HuH-7 (cell line): Measurements from ENCODE around the gene MPV17L2.
"Not testable (repeated sequence)": the region's sequence is repeated elsewhere in the genome, so short reads cannot be mapped to it uniquely, and the experiment has no call there.

ENCODE experiments used
- DNase-seq: peaks from one replicate; pipeline ENCODE4 v3.0.0; 2011; ENCODE audit warnings: low spot score

MPV17L2 gene

GRCh38 chr19:18193388-18194180 lies 566 bp downstream of the MPV17L2 start:
- no peak for DNase-seq

GRCh38 chr19:18194181-18194530 lies 1.1 kb downstream of the MPV17L2 start:
- no peak for DNase-seq

- DNase-seq, result no peak
Observed at GRCh38 chr19:18194554-18195238, 1.7 kb downstream of the MPV17L2 start.

- no peak for DNase-seq
Observed at GRCh38 chr19:18196511-18196845, 3.5 kb downstream of the MPV17L2 start.

GRCh38 chr19:18197306-18197705 lies 4.3 kb downstream of the MPV17L2 start:
- DNase-seq, result no peak

GRCh38 chr19:18197941-18198340 lies 4.9 kb downstream of the MPV17L2 start:
- DNase-seq, result no peak

GRCh38 chr19:18198374-18198773 lies 5.4 kb downstream of the MPV17L2 start:
- no peak for DNase-seq

GRCh38 chr19:18202397-18202777 lies 9.4 kb downstream of the MPV17L2 start:
- no peak for DNase-seq

GRCh38 chr19:18202778-18203407 lies 9.9 kb downstream of the MPV17L2 start:
- DNase-seq, result no peak

- DNase-seq, result no peak
Observed at GRCh38 chr19:18203408-18203862, 10.4 kb downstream of the MPV17L2 start.

- peak; percentile 98 for DNase-seq
Observed at GRCh38 chr19:18203863-18204393, 10.9 kb downstream of the MPV17L2 start, which contains the start of gene RAB3A. Gene RAB3A (minus strand): TSS chr19:18204042. CDS start chr19:18202740, 1,302 bp downstream.

- no peak for DNase-seq
Observed at GRCh38 chr19:18204394-18205199, 11.6 kb downstream of the MPV17L2 start.

- no peak for DNase-seq
Observed at GRCh38 chr19:18205200-18205892, 12.3 kb downstream of the MPV17L2 start.

GRCh38 chr19:18206018-18206417 lies 13.0 kb downstream of the MPV17L2 start:
- DNase-seq, result no peak

- DNase-seq, result no peak
Observed at GRCh38 chr19:18208098-18208951, 15.3 kb downstream of the MPV17L2 start.

GRCh38 chr19:18209912-18210311 lies 16.9 kb downstream of the MPV17L2 start:
- not testable (repeated sequence) for DNase-seq

GRCh38 chr19:18211683-18212082 lies 18.7 kb downstream of the MPV17L2 start:
- DNase-seq, result no peak

- DNase-seq, result no peak
Observed at GRCh38 chr19:18214779-18215433, 21.9 kb downstream of the MPV17L2 start.

GRCh38 chr19:18216789-18217188 lies 23.8 kb downstream of the MPV17L2 start:
- DNase-seq, result no peak

- no peak for DNase-seq
Observed at GRCh38 chr19:18218159-18218558, 25.1 kb downstream of the MPV17L2 start.
